ENCODE data around the gene IL1RL2. TPM values are rescaled to one million over a fixed set of nuclear protein-coding genes. Genes with fewer than 3 reads are reported as not detected.
A peak's percentile ranks its signal among the peaks of the same experiment; 100 is the strongest.

IL1RL2 gene
- total RNA-seq, 1 donor from 2014 or later, result 6.3 TPM

GRCh38 chr2:102267774-102268173 is 81.0 kb downstream of the IL1RL2 start:
- DNase-seq, result no peak

GRCh38 chr2:102268510-102269199 is 81.8 kb downstream of the IL1RL2 start:
- DNase-seq, result peak; percentile 29

GRCh38 chr2:102269200-102269524 is 82.3 kb downstream of the IL1RL2 start:
- no peak for DNase-seq

GRCh38 chr2:102271844-102272243 is 85.0 kb downstream of the IL1RL2 start:
- DNase-seq, result no peak

- DNase-seq, result no peak
Measured at GRCh38 chr2:102273619-102274211, 86.9 kb downstream of the IL1RL2 start.

GRCh38 chr2:102276549-102277201 is 89.9 kb downstream of the IL1RL2 start:
- DNase-seq, result no peak

- DNase-seq, result no peak
Measured at GRCh38 chr2:102277202-102277700, 90.4 kb downstream of the IL1RL2 start.

- DNase-seq, result no peak
Measured at GRCh38 chr2:102278720-102279390, 92.0 kb downstream of the IL1RL2 start.

- peak; percentile 3 for DNase-seq
Measured at GRCh38 chr2:102279391-102279735, 92.5 kb downstream of the IL1RL2 start.

- DNase-seq, result no peak
Measured at GRCh38 chr2:102282678-102283091, 95.9 kb downstream of the IL1RL2 start.

GRCh38 chr2:102283996-102284395 is 97.2 kb downstream of the IL1RL2 start:
- no peak for DNase-seq

GRCh38 chr2:102284611-102285010 is 97.8 kb downstream of the IL1RL2 start:
- no peak for DNase-seq

- DNase-seq, result no peak
Measured at GRCh38 chr2:102285368-102285767, 98.5 kb downstream of the IL1RL2 start.

- DNase-seq, result no peak
Measured at GRCh38 chr2:102286041-102286440, 99.2 kb downstream of the IL1RL2 start.

- no peak for DNase-seq
Measured at GRCh38 chr2:102289129-102289528, 102.3 kb downstream of the IL1RL2 start.

Other genes with a start within 250 kb of the IL1RL2 start
- 15.6 TPM for gene IL1R2, start 195.1 kb upstream of the IL1RL2 start, total RNA-seq
- gene IL1R1, start 44.3 kb upstream of the IL1RL2 start, total RNA-seq, result 20.3 TPM
- 8.7 TPM for gene IL1RL1, start 124.5 kb downstream of the IL1RL2 start, total RNA-seq
- 4.5 TPM for gene IL18R1, start 168.8 kb downstream of the IL1RL2 start, total RNA-seq
- 0.89 TPM for gene IL18RAP, start 236.1 kb downstream of the IL1RL2 start, total RNA-seq